Activated B cell treated with CpG ODN at 0.5 μM for 24 hours (primary cell): ENCODE data around the gene CD96. TPM values are rescaled to one million over a fixed set of nuclear protein-coding genes. Genes with fewer than 3 reads are reported as not detected.
"Not testable (repeated sequence)": the region's sequence is repeated elsewhere in the genome, so short reads cannot be mapped to it uniquely, and the experiment has no call there.

Experiments
- ATAC-seq: fragments of 200-7000 bp; cut with Tn5 transposase; one replicate; pipeline ENCODE4 v1.10.0; 2021; ENCODE audit warnings: low read depth, mild to moderate bottlenecking, moderate library complexity
- CTCF ChIA-PET: fragments of 350-600 bp; sonication (Branson Sonifier 250); formaldehyde crosslinking; loops from one replicate; lab custom pipeline; 2021; ENCODE audit warnings: antibody characterized with exemption; lab: Charles Lee
- POLR2A ChIA-PET: fragments of 350-600 bp; sonication (Branson Sonifier 250); formaldehyde crosslinking; loops from one replicate; lab custom pipeline; 2021; ENCODE audit warnings: antibody characterized with exemption; lab: Charles Lee
- DNase-seq: peaks from one replicate; pipeline ENCODE4 v3.0.0; 2022
- H3K27ac Mint-ChIP-seq: one replicate; pipeline ENCODE4 v1.8.0; 2020; ENCODE audit warnings: mixed read lengths
- H3K27me3 Mint-ChIP-seq: one replicate; pipeline ENCODE4 v1.8.0; 2021; ENCODE audit warnings: mixed read lengths
- H3K36me3 Mint-ChIP-seq: one replicate; pipeline ENCODE4 v1.8.0; 2021; ENCODE audit warnings: low read depth, mixed read lengths
- H3K4me1 Mint-ChIP-seq: one replicate; pipeline ENCODE4 v1.8.0; 2021; ENCODE audit warnings: mixed read lengths
- H3K4me3 Mint-ChIP-seq: one replicate; pipeline ENCODE4 v1.8.0; 2020; ENCODE audit warnings: mild to moderate bottlenecking, mixed read lengths
- H3K9me3 Mint-ChIP-seq: one replicate; pipeline ENCODE4 v1.8.0; 2020; ENCODE audit warnings: mixed read lengths
- intact Hi-C: fragments of 100-400 bp; cut with micrococcal nuclease; formaldehyde crosslinking; loops from one replicate; pipeline ENCODE4 v1.15.1; 2024
- total RNA-seq: library from RNA; stranded (reverse); gene quantifications from 2 replicates; pipeline ENCODE4 v1.2.3, GENCODE V29; 2022
- TF ChIP-seq, protein P1 (sequence below): fragments of 200-600 bp; IDR thresholded peaks from one replicate; pipeline ENCODE4 v1.8.0; 2022; ENCODE audit warnings: antibody characterized with exemption, mild to moderate bottlenecking

CD96 gene
- total RNA-seq, 1 donor from 2014 or later, result 34.3 TPM

DNA sequence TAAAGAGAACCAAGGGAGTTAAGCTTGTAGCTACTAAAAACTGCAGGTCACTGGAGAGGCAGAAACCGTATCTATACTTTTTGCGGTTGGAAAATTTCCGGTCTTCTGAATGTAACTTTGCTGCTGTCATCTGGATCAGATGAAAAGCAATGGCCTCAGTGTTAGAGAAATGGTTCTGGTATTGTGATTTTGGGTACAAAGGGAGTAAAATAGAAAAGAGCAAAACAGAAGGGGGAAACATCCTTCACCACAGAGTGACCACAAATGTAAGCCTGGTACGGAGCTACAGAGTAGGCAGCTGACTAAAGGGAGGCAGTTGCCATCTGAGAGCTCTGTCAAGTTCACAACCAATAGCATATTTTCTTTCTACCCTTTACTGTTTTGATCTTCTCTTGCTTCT lies 5.6 kb downstream of the CD96 start:
- peak; percentile 68 for ATAC-seq
- intact Hi-C loops, result loop anchor here (2.0 to 5.0 kb wide), 2 partner anchors 47 to 120 kb away; partner anchors contain the start of gene ZBED2
- no peaks in the 10 kb centered on the region for H3K27me3 Mint-ChIP-seq
- peaks cover 13% of the 10 kb centered on the region for H3K4me1 Mint-ChIP-seq
- TF ChIP-seq, protein P1, sequence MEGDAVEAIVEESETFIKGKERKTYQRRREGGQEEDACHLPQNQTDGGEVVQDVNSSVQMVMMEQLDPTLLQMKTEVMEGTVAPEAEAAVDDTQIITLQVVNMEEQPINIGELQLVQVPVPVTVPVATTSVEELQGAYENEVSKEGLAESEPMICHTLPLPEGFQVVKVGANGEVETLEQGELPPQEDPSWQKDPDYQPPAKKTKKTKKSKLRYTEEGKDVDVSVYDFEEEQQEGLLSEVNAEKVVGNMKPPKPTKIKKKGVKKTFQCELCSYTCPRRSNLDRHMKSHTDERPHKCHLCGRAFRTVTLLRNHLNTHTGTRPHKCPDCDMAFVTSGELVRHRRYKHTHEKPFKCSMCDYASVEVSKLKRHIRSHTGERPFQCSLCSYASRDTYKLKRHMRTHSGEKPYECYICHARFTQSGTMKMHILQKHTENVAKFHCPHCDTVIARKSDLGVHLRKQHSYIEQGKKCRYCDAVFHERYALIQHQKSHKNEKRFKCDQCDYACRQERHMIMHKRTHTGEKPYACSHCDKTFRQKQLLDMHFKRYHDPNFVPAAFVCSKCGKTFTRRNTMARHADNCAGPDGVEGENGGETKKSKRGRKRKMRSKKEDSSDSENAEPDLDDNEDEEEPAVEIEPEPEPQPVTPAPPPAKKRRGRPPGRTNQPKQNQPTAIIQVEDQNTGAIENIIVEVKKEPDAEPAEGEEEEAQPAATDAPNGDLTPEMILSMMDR, result no peak
- H3K4me3 Mint-ChIP-seq, result no peak overlapping the region
- no peak for DNase-seq
- H3K27ac Mint-ChIP-seq, result no peak overlapping the region
- POLR2A ChIA-PET, result interaction anchor here (1.0 to 2.3 kb wide), 5 partner anchors 9 to 431 kb away, joined by 3 to 7 read pairs (median 5); partner anchors contain the start of genes ABHD10 and ZBED2
- H3K9me3 Mint-ChIP-seq, result no peaks in the 10 kb centered on the region
- H3K36me3 Mint-ChIP-seq, result peaks cover 3% of the 10 kb centered on the region
- CTCF ChIA-PET, result interaction anchor here (0.8 to 1.1 kb wide), 2 partner anchors 8 to 9 kb away, joined by 3 to 4 read pairs; no protein-coding TSS in a partner anchor

DNA sequence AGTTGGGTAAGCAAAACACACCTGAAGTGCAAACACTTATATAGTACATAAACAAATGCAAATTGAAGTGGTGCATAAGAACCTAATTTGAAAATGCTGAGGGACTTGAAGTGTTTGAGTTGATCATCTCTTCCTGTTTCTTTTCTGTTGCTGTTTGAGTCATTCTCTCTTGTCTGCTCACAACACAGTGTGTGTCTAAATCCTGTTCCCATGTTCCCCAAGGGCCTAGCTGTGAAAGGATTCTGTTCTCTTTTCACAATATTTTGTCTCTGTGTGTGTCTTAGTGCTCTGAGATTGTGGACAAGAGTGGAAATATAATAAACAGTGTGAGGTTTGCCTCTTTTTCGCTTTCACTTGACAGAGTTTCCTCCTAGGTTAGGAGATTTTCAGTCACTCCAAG lies 6.1 kb downstream of the CD96 start:
- CTCF ChIA-PET, result interaction anchor here (0.8 to 1.1 kb wide), 2 partner anchors 8 to 9 kb away, joined by 3 to 4 read pairs; no protein-coding TSS in a partner anchor

DNA sequence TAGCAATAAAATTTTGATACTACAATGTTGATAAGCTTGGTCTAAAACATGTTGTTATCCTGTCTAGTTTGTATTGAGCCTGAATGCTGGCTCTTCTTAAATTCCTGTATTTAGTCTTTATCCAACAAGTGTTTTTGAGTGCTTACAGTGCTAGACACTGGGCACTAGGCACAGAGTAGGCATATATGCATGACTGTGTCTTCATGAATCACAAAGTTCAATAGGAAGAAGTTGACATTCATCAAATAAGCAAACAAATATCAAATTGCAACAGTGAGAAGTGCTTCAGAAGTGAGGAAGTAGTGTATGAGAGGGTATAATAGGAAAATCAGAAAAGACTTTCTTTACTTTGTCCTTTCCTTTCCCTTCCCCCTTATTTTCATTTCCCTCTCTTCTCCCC lies 6.8 kb downstream of the CD96 start:
- no peak overlapping the region for H3K27ac Mint-ChIP-seq
- H3K27me3 Mint-ChIP-seq, result no peaks in the 10 kb centered on the region
- DNase-seq (no peak), ATAC-seq (no peak)
- no peak overlapping the region for H3K4me3 Mint-ChIP-seq
- CTCF ChIA-PET, result no interaction called here
- H3K36me3 Mint-ChIP-seq, result peaks cover 3% of the 10 kb centered on the region
- POLR2A ChIA-PET, result interaction anchor here (0.6 to 2.3 kb wide), 2 partner anchors 67 to 143 kb away, joined by 7 to 13 read pairs; no protein-coding TSS in a partner anchor
- intact Hi-C loops, result loop anchor here (5.0 kb wide), 1 partner anchor 119 kb away; no protein-coding TSS in a partner anchor
- peaks cover 3% of the 10 kb centered on the region for H3K4me1 Mint-ChIP-seq
- H3K9me3 Mint-ChIP-seq, result no peaks in the 10 kb centered on the region
- TF ChIP-seq, protein P1, result no peak

More for the DNA sequence above, 6.1 kb downstream of the CD96 start:
- H3K36me3 Mint-ChIP-seq, result peaks cover 3% of the 10 kb centered on the region
- no peak for DNase-seq
- no peaks in the 10 kb centered on the region for H3K9me3 Mint-ChIP-seq
- no peak overlapping the region for H3K27ac Mint-ChIP-seq
- POLR2A ChIA-PET, result interaction anchor here (1.0 to 2.3 kb wide), 5 partner anchors 9 to 431 kb away, joined by 3 to 7 read pairs (median 5); partner anchors contain the start of genes ABHD10 and ZBED2
- intact Hi-C loops, result loop anchor here (5.0 kb wide), 1 partner anchor 119 kb away; no protein-coding TSS in a partner anchor
- TF ChIP-seq, protein P1, result no peak
- peaks cover 8% of the 10 kb centered on the region for H3K4me1 Mint-ChIP-seq
- ATAC-seq, result peak; percentile 70
- H3K4me3 Mint-ChIP-seq, result no peak overlapping the region
- no peaks in the 10 kb centered on the region for H3K27me3 Mint-ChIP-seq

DNA sequence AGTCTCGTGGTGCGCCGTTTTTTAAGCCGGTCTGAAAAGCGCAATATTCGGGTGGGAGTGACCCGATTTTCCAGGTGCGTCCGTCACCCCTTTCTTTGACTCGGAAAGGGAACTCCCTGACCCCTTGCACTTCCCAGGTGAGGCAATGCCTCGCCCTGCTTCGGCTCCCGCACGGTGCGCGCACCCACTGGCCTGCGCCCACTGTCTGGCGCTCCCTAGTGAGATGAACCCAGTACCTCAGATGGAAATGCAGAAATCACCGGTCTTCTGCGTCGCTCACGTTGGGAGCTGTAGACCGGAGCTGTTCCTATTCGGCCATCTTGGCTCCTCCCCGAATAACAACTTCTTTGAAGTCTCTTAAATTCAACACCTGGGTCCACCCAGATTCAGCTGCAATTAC lies 19.9 kb downstream of the CD96 start:
- H3K4me1 Mint-ChIP-seq, DNase-seq, POLR2A ChIA-PET, intact Hi-C loops, H3K9me3 Mint-ChIP-seq, ATAC-seq, H3K27ac Mint-ChIP-seq, H3K36me3 Mint-ChIP-seq, H3K4me3 Mint-ChIP-seq, H3K27me3 Mint-ChIP-seq, CTCF ChIA-PET: not testable (repeated sequence)

DNA sequence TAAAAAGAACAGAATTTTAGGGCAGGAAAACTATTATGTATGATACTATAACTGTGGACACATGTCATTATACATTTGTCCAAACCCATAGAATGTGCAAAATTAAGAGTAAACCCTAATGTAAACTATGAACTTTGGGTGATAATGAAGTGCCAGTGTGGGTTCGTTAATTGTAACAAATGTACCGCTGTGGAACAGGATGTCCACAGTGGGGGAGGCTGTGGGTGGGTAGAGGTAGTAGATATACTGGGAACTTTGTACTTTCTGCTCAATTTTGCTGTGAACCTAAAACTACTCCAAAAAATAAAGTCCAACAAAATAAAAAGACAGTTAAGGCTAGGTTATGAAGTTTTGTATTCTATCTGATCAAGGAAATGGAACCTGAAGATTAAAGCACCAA lies 24.8 kb downstream of the CD96 start:
- DNase-seq (no peak), ATAC-seq (no peak)
- no peak overlapping the region for H3K4me3 Mint-ChIP-seq
- H3K4me1 Mint-ChIP-seq, result peaks cover 2% of the 10 kb centered on the region
- TF ChIP-seq, protein P1, result no peak
- H3K9me3 Mint-ChIP-seq, result no peaks in the 10 kb centered on the region
- H3K27ac Mint-ChIP-seq, result no peak overlapping the region
- CTCF ChIA-PET, result no interaction called here
- H3K36me3 Mint-ChIP-seq, result peaks cover 8% of the 10 kb centered on the region
- intact Hi-C loops, result no loop called here
- POLR2A ChIA-PET, result no interaction called here
- no peaks in the 10 kb centered on the region for H3K27me3 Mint-ChIP-seq
